HTR-8/SVneo (cell line): ENCODE measurements around the gene SLC25A20.
"Not testable (repeated sequence)": the region's sequence is repeated elsewhere in the genome, so short reads cannot be mapped to it uniquely, and the experiment has no call there.

Source experiments
- DNase-seq: peaks from one replicate; pipeline ENCODE4 v3.0.0; 2011; ENCODE audit warnings: low spot score, mixed read lengths; ENCODE audit not compliant: insufficient read length
- FAIRE-seq: peaks from 2 replicates; lab custom pipeline; 2011; peaks lifted over from hg19 to GRCh38; lab: Jason Lieb, UNC

Gene SLC25A20

GRCh38 chr3:48907026-48907425 lies 8.3 kb upstream of the SLC25A20 start:
- not testable (repeated sequence) for FAIRE-seq, DNase-seq

- no peak for DNase-seq
- no peak for FAIRE-seq
Observed at GRCh38 chr3:48899273-48899672, 591 bp upstream of the SLC25A20 start.

- no peak for DNase-seq
- no peak for FAIRE-seq
Observed at GRCh38 chr3:48897460-48898376, 964 bp downstream of the SLC25A20 start.

- DNase-seq (no peak), FAIRE-seq (no peak)
Observed at GRCh38 chr3:48896936-48897335, 1.7 kb downstream of the SLC25A20 start.

- DNase-seq = no peak
- FAIRE-seq = no peak
Observed at GRCh38 chr3:48894516-48894915, 4.2 kb downstream of the SLC25A20 start.

- DNase-seq (no peak), FAIRE-seq (no peak)
Observed at GRCh38 chr3:48891606-48892005, 7.1 kb downstream of the SLC25A20 start.

- DNase-seq (no peak), FAIRE-seq (no peak)
Observed at GRCh38 chr3:48885753-48886152, 12.9 kb downstream of the SLC25A20 start.

GRCh38 chr3:48881652-48882114 lies 17.0 kb downstream of the SLC25A20 start:
- DNase-seq (no peak), FAIRE-seq (no peak)

- no peak for FAIRE-seq
- no peak for DNase-seq
Observed at GRCh38 chr3:48881006-48881405, 17.7 kb downstream of the SLC25A20 start.

GRCh38 chr3:48879994-48880377 lies 18.7 kb downstream of the SLC25A20 start:
- no peak for FAIRE-seq
- no peak for DNase-seq

- no peak for FAIRE-seq
- DNase-seq = no peak
Observed at GRCh38 chr3:48879307-48879993, 19.2 kb downstream of the SLC25A20 start.

- DNase-seq = no peak
- no peak for FAIRE-seq
Observed at GRCh38 chr3:48877671-48878070, 21.0 kb downstream of the SLC25A20 start.

GRCh38 chr3:48863122-48863521 lies 35.6 kb downstream of the SLC25A20 start:
- FAIRE-seq (no peak), DNase-seq (no peak)

GRCh38 chr3:48859206-48859605 lies 39.5 kb downstream of the SLC25A20 start:
- FAIRE-seq (no peak), DNase-seq (no peak)

GRCh38 chr3:48858709-48859108 lies 40.0 kb downstream of the SLC25A20 start:
- FAIRE-seq = no peak
- no peak for DNase-seq

- FAIRE-seq = no peak
- no peak for DNase-seq
Observed at GRCh38 chr3:48857641-48858040, 41.0 kb downstream of the SLC25A20 start.

GRCh38 chr3:48856469-48856868 lies 42.2 kb downstream of the SLC25A20 start:
- no peak for FAIRE-seq
- no peak for DNase-seq

- DNase-seq (no peak), FAIRE-seq (no peak)
Observed at GRCh38 chr3:48855681-48856447, 42.8 kb downstream of the SLC25A20 start.

- DNase-seq = no peak
- FAIRE-seq = no peak
Observed at GRCh38 chr3:48852151-48852550, 46.5 kb downstream of the SLC25A20 start.

GRCh38 chr3:48851407-48851806 lies 47.3 kb downstream of the SLC25A20 start:
- FAIRE-seq = no peak

More at GRCh38 chr3:48851407-48851806, 47.3 kb downstream of the SLC25A20 start:
- no peak for DNase-seq
